ENCODE results near the gene SPRN. TPM values are rescaled to one million over a fixed set of nuclear protein-coding genes. Genes with fewer than 3 reads are reported as not detected.

The SPRN gene
- total RNA-seq, 1 donor from 2014 or later: 0.12 TPM

GRCh38 chr10:133446979-133447378, 22.6 kb upstream of the SPRN start:
- no peaks in the 10 kb centered on the region for H3K4me1 Mint-ChIP-seq (ENCODE audit: low read depth)
- no peak for DNase-seq (ENCODE audit: low spot score, unreplicated experiment)
- TF ChIP-seq CTCF (IDR thresholded peaks at IDR 0.05; ENCODE audit: unreplicated experiment): no peak
- H3K27ac Mint-ChIP-seq: no peak overlapping the region
- no peak overlapping the region for H3K4me3 Mint-ChIP-seq (ENCODE audit: low read depth)
- peaks cover 12% of the 10 kb centered on the region for H3K36me3 Mint-ChIP-seq (ENCODE audit: insufficient read depth)
- peaks cover 54% of the 10 kb centered on the region for H3K9me3 Mint-ChIP-seq (ENCODE audit: low read depth)
- H3K27me3 Mint-ChIP-seq: no peaks in the 10 kb centered on the region

GRCh38 chr10:133445751-133446708, 21.6 kb upstream of the SPRN start:
- DNase-seq (ENCODE audit: low spot score, unreplicated experiment): no peak
- Mint-ChIP-seq H3K4me3 (ENCODE audit: low read depth) (no peak overlapping the region), H3K4me1 (ENCODE audit: low read depth) (no peaks in the 10 kb centered on the region), H3K9me3 (ENCODE audit: low read depth) (peaks cover 49% of the 10 kb centered on the region), H3K36me3 (ENCODE audit: insufficient read depth) (peaks cover 12% of the 10 kb centered on the region), H3K27ac (no peak overlapping the region), H3K27me3 (no peaks in the 10 kb centered on the region)
- no peak for TF ChIP-seq CTCF (IDR thresholded peaks at IDR 0.05; ENCODE audit: unreplicated experiment)

GRCh38 chr10:133445268-133445732, 20.9 kb upstream of the SPRN start:
- TF ChIP-seq CTCF (IDR thresholded peaks at IDR 0.05; ENCODE audit: unreplicated experiment): no peak
- Mint-ChIP-seq H3K36me3 (ENCODE audit: insufficient read depth) (peaks cover 12% of the 10 kb centered on the region), H3K27ac (peak overlapping the region; percentile 56), H3K4me3 (ENCODE audit: low read depth) (no peak overlapping the region), H3K9me3 (ENCODE audit: low read depth) (peaks cover 45% of the 10 kb centered on the region), H3K27me3 (no peaks in the 10 kb centered on the region), H3K4me1 (ENCODE audit: low read depth) (no peaks in the 10 kb centered on the region)
- DNase-seq (ENCODE audit: low spot score, unreplicated experiment): no peak

GRCh38 chr10:133444342-133445267, 20.2 kb upstream of the SPRN start:
- Mint-ChIP-seq H3K27me3 (no peaks in the 10 kb centered on the region), H3K4me3 (ENCODE audit: low read depth) (no peak overlapping the region), H3K36me3 (ENCODE audit: insufficient read depth) (peaks cover 12% of the 10 kb centered on the region), H3K9me3 (ENCODE audit: low read depth) (peaks cover 45% of the 10 kb centered on the region), H3K27ac (peak overlapping the region; percentile 56), H3K4me1 (ENCODE audit: low read depth) (no peaks in the 10 kb centered on the region)
- no peak for TF ChIP-seq CTCF (IDR thresholded peaks at IDR 0.05; ENCODE audit: unreplicated experiment)
- no peak for DNase-seq (ENCODE audit: low spot score, unreplicated experiment)
